ENCODE measurements around the gene ERBIN.
"Not testable (repeated sequence)": the region's sequence is repeated elsewhere in the genome, so short reads cannot be mapped to it uniquely, and the experiment has no call there.

The ERBIN gene

GRCh38 chr5:66010476-66010875 is 84.1 kb downstream of the ERBIN start:
- no peak for DNase-seq

DNA sequence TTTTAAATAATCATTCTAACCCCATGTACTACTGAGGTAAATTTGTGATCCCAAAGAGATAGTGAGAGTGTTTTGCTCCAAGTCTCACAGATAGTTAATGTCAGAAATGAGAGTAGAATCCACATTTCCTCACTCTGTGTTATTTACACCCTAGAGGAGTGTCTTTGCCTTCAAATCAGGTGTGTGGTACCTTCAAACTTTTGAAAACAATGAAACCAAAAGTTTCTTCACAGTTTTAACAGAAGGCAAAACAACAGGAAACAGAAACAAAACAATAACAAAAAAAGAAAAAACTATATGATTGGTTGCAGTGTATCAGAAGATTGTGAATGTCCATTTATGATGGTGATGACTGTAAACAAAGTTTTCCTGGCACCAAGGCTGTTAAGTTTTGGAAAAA is 85.9 kb downstream of the ERBIN start:
- no peak for DNase-seq

DNA sequence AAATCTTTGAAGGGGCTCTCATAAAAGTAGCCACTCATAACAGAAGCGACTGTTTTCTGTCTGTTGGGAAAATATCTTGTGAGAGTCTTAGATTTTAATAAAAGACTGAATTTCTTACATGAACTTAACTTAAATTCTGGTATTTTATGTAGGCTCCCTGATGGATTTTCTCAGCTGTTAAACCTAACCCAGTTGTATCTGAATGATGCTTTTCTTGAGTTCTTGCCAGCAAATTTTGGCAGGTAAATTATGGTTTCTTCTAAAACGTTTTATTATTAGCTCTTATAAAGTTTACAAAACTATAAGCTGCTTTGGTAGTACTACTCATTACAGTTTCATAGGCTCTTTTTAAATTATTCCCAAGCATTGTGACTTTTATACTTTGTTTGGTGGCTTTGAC is 87.0 kb downstream of the ERBIN start:
- DNase-seq, result no peak

DNA sequence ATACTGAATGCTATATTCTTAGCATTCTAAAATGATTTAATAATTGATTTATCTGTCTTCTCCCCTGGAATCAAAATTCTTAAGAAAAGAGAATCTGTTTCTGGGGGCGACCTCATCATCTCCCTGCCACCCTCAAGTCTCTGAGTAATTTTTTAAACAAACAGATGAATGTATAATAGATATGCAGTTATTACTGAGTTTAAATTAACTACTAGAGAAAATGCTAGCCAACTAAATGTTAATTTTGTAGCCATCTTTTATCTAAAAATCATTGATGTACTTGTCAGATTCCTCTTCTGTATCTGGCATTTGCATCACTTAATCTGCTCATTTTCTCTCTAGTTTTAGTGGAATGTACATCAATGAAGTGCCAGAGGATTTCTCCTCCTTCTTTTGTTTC is 87.5 kb downstream of the ERBIN start:
- DNase-seq, result no peak

GRCh38 chr5:66015196-66015960 is 89.0 kb downstream of the ERBIN start:
- DNase-seq, result no peak

DNA sequence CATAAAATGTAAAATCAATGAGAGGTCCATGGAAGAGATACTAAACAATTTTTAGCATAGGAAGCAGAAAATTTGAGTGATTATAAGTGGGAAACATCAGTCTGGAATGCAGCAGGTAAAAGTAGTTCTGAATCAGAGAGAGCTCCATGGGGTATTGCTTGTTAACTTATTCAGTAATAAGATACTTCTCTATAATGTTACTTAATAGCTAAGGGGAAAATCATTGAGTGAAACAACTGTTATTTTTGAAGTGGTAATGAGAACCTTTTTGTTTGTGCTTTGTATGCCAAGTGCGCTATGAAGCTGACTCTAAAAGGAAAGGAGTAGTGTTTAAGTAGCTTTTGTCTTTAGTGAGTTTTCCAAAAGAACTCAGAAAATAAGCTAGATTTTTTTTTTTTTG is 95.2 kb downstream of the ERBIN start:
- DNase-seq, result no peak

DNA sequence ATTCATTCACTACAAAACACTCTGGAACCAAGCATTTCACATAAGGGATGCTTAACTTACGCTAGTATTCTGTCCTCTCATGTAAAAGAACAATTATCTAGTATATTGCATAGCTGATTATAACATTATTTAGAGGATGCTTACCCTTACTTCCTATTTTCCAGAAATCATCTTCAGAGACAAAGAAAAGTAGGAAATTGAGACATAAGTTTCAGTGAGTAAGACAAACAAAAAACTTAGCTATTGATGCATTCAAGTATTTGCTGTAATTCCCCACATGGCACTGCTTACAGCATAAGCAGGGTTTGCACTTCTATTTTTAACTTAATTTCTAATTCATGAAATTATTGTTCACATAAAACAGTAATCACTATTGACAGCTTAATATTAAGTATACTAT is 112.9 kb downstream of the ERBIN start:
- no peak for DNase-seq

DNA sequence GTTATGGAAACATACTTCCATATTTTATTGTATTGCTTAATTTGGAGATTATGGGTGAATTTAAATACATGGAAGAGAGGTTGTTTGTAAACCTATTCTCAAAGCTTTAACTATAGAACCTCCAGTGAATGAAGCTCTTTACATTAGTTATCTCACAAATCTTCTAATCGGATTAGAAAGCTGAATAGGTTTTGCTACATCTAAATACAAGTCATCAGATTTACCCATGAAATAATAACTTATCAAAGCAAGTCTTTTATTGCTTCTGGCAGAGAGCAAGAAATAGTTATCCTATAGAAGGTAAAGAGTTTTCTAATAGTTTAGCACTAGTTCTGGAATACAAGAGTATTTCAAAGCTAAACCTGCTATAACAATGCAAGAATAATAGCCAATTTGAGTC is 113.3 kb downstream of the ERBIN start:
- DNase-seq, result no peak

DNA sequence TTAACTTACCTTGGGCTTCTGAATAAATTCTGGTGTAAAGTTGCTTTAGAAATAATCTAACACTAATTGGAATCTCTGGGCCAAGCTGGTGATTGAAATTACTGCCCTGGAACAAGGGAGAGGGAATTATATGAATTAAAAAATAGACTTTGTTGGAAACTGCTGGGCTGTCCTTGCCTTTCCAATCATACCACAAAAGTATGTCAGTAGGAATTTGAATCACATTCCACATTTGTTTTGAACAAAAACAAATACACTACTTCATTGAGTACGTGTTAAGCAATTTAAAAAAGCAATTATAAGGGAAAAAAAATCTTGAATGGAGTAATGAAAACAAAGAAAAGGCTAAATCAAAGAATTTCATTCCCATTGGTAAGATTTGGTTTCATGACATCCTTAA is 115.3 kb downstream of the ERBIN start:
- no peak for DNase-seq

GRCh38 chr5:66057239-66057638 is 130.9 kb downstream of the ERBIN start:
- DNase-seq, result no peak

GRCh38 chr5:66061320-66061719 is 134.9 kb downstream of the ERBIN start:
- not testable (repeated sequence) for DNase-seq

DNA sequence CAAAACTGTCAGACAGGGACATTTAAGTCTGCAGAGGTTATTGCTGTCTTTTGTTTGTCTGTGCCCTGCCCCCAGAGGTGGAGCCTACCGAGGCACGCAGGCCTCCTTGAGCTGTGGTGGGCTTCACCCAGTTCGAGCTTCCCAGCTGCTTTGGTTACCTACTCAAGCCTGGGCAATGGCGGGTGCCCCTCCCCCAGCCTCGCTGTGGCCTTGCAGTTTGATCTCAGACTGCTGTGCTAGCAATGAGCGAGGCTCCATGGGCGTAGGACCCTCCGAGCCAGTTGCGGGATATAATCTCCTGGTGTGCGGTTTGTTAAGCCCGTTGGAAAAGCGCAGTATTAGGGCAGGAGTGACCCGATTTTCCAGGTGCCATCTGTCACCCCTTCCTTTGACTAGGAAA is 136.7 kb downstream of the ERBIN start:
- not testable (repeated sequence) for DNase-seq

DNA sequence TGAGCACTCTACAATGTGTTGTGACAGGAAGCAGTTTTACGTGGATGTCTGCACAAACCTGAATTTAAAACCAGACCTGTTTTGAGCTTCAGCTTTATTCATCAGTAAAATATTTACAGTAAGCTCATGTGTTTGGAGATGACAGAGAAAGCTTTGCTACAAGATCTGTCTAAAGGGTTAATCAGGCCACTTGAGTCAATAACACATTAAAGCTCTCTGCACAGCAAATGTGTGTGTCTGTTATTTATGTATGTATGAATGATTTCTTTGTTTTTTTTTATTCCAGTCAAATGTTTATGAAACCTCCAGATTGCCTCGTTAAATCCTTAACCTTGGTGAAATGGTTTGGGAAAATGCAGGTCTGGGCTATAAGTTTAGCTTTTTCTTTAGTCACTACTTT is 140.5 kb downstream of the ERBIN start:
- DNase-seq, result no peak

DNA sequence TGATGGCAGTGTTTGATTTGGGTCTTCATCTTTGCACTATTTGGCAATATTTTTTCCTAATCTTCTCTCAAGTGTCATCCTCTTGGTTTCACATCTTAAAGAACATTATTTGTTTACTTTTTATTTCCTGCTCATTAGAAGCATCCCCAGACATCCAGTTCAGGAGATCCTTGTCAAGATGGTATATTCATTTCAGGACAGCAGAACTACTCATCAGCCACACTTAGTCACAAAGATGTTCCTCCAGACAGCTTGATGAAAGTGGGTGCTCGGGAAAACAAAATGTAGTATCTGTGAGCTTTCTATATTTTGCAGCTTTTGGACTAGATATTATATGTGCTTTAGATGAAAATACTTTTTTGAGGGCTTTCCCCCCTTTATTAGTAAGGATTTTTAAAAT is 145.7 kb downstream of the ERBIN start:
- no peak for DNase-seq

- DNase-seq, result no peak
Observed at GRCh38 chr5:66074901-66075300, 148.5 kb downstream of the ERBIN start.

DNA sequence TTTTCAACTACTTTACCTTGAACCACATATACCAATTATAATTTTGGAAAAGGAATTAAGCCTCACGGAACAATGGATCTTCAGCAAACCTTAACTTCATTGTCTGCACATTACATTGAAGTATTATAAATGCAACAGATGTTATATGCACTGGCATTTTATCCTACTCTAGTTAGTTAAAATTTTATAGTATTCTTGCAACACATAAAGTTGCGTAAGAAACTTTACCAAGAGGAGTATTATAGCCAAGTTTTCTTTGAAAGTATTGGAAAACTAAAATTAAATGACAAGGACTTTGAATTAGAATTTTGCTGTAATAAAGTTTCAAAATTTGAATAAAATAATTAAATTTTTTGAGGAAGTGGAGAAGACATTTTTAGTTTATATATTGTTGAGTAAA is 154.3 kb downstream of the ERBIN start:
- DNase-seq, result no peak

- no peak for DNase-seq
Observed at GRCh38 chr5:66089384-66089783, 163.0 kb downstream of the ERBIN start.

DNA sequence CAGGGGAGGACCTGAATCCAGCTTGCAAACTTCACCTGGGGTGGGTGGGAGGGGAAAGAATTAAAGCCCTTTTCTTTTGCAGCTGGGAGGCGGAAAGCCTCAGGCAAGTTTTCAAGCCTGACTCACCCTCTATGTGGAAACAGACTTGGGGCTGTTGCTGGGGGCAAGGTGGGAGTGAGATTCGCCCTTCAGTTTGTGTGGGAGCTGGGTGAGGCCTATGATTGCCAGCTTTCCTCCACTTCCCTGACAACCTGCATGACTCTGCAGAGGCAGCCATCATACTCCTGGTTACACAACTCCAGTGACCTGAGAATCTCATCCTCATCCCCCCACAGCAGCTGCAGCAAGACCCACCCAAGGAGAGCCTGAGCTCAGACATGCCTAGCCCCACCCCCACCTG is 174.5 kb downstream of the ERBIN start:
- no peak for DNase-seq

DNA sequence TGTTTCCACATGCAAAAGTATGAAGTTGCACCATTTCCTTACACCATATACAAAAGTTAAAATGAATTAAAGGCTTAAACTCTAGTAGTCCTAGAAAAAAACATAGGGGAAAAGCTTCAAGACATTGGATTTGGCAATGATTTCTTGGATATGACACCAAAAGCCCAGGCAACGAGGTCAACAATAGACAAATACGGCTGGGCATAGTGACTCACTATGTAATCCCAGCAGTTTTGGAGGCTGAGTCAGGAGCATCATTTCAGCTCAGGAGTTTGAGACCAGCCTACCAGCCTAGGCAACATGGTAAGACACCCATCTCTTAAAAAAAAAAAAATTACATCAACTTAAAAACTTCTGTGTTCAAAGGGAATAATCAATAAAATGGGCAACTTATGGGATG is 186.8 kb downstream of the ERBIN start:
- DNase-seq, result no peak

- no peak for DNase-seq
Observed at GRCh38 chr5:66118304-66118703, 191.9 kb downstream of the ERBIN start.

DNA sequence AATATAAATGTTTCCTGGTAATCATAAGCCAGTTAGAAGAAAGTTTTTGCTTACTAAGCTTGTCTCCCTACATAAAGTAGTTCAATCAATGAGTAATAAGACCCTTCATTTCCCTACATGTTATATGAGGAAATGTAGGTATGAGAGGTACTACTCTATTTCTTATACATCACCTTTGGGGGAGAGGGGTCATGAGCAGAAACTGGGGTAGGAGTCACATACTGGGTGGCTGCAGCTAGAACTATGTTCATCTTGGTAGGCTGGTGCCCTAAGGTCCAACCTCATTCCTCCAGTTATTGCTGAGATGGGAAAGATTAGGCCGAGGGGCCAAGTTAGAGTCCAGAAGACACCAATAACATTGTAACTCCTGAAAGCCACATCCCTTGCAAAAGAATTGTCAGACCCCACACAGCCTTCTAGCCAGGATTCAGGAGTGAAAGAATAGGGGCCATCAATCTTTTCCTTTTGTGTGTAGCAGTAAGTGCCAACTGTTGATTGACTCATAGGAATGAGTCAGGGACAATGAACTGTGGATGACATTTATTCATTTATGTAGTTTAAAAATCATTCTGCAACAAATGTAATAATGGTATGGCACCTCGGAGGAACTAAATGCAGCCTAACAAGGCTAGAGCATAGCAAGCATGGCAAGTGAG is 196.1 kb downstream of the ERBIN start:
- DNase-seq, result no peak

DNA sequence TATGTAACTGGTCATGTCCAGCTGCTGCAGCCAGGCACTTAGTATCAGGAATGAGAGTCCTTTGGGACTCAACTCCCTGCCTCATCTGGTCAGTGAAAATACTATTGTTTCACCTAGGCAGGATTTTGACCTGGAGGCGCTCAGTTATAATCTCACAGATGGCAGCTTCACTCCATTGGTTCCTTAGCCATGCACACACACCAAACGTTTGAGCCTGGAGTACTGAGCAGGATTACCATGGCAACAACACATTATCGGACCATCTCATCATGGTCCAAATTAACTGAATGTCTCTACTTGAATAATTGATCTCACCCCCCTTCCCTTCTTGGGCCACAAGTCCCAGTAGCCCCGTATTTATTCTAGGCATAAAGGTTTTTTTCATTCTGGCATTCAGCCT is 202.8 kb downstream of the ERBIN start:
- DNase-seq, result no peak

GRCh38 chr5:66130493-66130892 is 204.1 kb downstream of the ERBIN start:
- DNase-seq, result no peak

Data from NK-92 treated with Interleukin-12 subunit alpha and Interleukin-12 subunit beta, amount 100 ng/mL, for 24 hours (cell line).